ENCODE results near the gene CHCHD3. TPM values are rescaled to one million over a fixed set of nuclear protein-coding genes. Genes with fewer than 3 reads are reported as not detected.
A peak's percentile ranks its signal among the peaks of the same experiment; 100 is the strongest.

CHCHD3 gene
- total RNA-seq (2011; cell fraction: chromatin; rRNA removed; ENCODE audit: low replicate concordance) = 87.4 and 161 TPM in 2 replicates
- total RNA-seq (2011; cell fraction: nucleolus; rRNA removed) = 66.5 and 86.1 TPM in 2 replicates
- 95.3 and 156 TPM in 2 replicates for total RNA-seq (2011; cell fraction: nucleoplasm; rRNA removed)
- total RNA-seq (2014; rRNA removed) (254 and 266 TPM in 2 replicates), total RNA-seq (2014; rRNA removed; fragmentation: Illumina TruSeq; extraction: Trizol) (238 and 252 TPM in 2 replicates), total RNA-seq (2015; rRNA removed; fragmentation: Illumina TruSeq; extraction: Trizol) (230 and 245 TPM in 2 replicates), total RNA-seq (2021) (170 and 177 TPM in 2 replicates), polyA plus RNA-seq (2011; rRNA removed) (204 and 232 TPM in 2 replicates), polyA plus RNA-seq (2014; fragmentation: Illumina TruSeq; extraction: Trizol) (219 and 279 TPM in 2 replicates), polyA plus RNA-seq (2014; fragmentation: Nextera tagmentation; extraction: Ambion mirVana) (100 to 1,000 TPM in 1 of 2 experiments, 10 to 100 TPM in 1; 66.2 to 110 TPM), polyA plus RNA-seq (2014; rRNA removed) (157 and 165 TPM in 2 replicates), polyA minus RNA-seq (2011; rRNA and poly(A)+ RNA removed) (272 and 340 TPM in 2 replicates), Bru-seq, nascent RNA (percentile 92 among the genes with signal in this experiment), BruChase-seq, experiment 1, labeled RNA remaining after a 2-hour chase (percentile 90 among the genes with signal in this experiment), BruChase-seq, experiment 2, labeled RNA remaining after a 6-hour chase (percentile 89 among the genes with signal in this experiment)
- polyA plus RNA-seq (2011; cell fraction: cytosol; rRNA removed) = 61.4 and 114 TPM in 2 replicates
- polyA plus RNA-seq (2011; cell fraction: nucleus; rRNA removed) = 42.6 and 86.9 TPM in 2 replicates
- 158 and 160 TPM in 2 replicates for polyA plus RNA-seq (2012)
- polyA minus RNA-seq (2011; cell fraction: cytosol; rRNA and poly(A)+ RNA removed) = 147 and 159 TPM in 2 replicates
- 90.2 and 142 TPM in 2 replicates for polyA minus RNA-seq (2011; cell fraction: nucleus; rRNA and poly(A)+ RNA removed)
- long read RNA-seq, experiment 1, transcript CHCHD3-201 (8 exons, 1,598 nt) = major isoform, 739 of 876 reads
- long read RNA-seq, experiment 1, transcript CHCHD3-204 (3 exons, 559 nt) = minor isoform, 9 of 876 reads
- long read RNA-seq, experiment 1, partial matches to known transcripts = 10 of 876 reads
- long read RNA-seq, experiment 1, other reads (novel, unspliced or antisense) = 118 of 876 reads
- long read RNA-seq, experiment 2, transcript CHCHD3-201 (8 exons, 1,598 nt) = major isoform, 162 of 260 reads
- long read RNA-seq, experiment 2, partial matches to known transcripts = 39 of 260 reads
- long read RNA-seq, experiment 2, other reads (novel, unspliced or antisense) = 59 of 260 reads
- long read RNA-seq, experiment 3, transcript CHCHD3-201 (8 exons, 1,598 nt) = major isoform, 402 of 451 reads
- long read RNA-seq, experiment 3, partial matches to known transcripts = 9 of 451 reads
- long read RNA-seq, experiment 3, other reads (novel, unspliced or antisense) = 39 of 451 reads

- FAIRE-seq = peak; percentile 98
- Histone ChIP-seq H3K9me3 (replicated peaks; ENCODE audit: control insufficient read depth, insufficient read depth, low read depth, low read length) (no peaks in the 10 kb centered on the region), H3K79me2 (ENCODE audit: control insufficient read depth, insufficient read depth, low read length) (peaks cover 52% of the 10 kb centered on the region)
- peak; percentile 29 for TF ChIP-seq CCNT2 (IDR thresholded peaks at IDR 0.05; ENCODE audit: borderline replicate concordance, extremely low read depth, insufficient read length, low read depth, low read length)
- TF ChIP-seq THAP12 (CRISPR knock-in tag; IDR thresholded peaks at IDR 0.05) = peak; percentile 43; the same call in 1 of the 2 replicates
- TF ChIP-seq TEAD4 (IDR thresholded peaks at IDR 0.05; ENCODE audit: low read length) = peak; percentile 88
- peak; percentile 57; the same call in 1 of the 2 replicates for TF ChIP-seq TEAD4 (CRISPR knock-in tag; IDR thresholded peaks at IDR 0.05; ENCODE audit: borderline replicate concordance)
- peak; percentile 98 for TF ChIP-seq MXI1 (IDR thresholded peaks at IDR 0.05; ENCODE audit: low read depth, low read length)
- peak; percentile 32; the same call in 1 of the 2 replicates for TF ChIP-seq SOX6 (IDR thresholded peaks at IDR 0.05)
- peak; percentile 73; the same call in 1 of the 2 replicates for TF ChIP-seq HDAC8 (tag; IDR thresholded peaks at IDR 0.05)
- no peak for TF ChIP-seq PTRF (tag; IDR thresholded peaks at IDR 0.05)
- peak; percentile 60; the same call in 1 of the 2 replicates for TF ChIP-seq ZNF165 (CRISPR knock-in tag; IDR thresholded peaks at IDR 0.05; ENCODE audit: borderline replicate concordance)
Observed at GRCh38 chr7:133081599-133082389, at the start of gene CHCHD3. TSS of gene CHCHD3 (minus strand) at chr7:133082090. CDS start at chr7:133081937, 153 bp downstream.

More at GRCh38 chr7:133081599-133082389, at the start of gene CHCHD3:
- peak; percentile 98 for ATAC-seq
- peaks cover 24% of the 10 kb centered on the region for H3K36me3 ChIP-seq (ENCODE audit: control insufficient read depth, insufficient read depth, low read length)
- H3K4me3 ChIP-seq = peak within 1 kb of the TSS; percentile 77
- peak within 1 kb of the TSS; percentile 95 for H2AFZ ChIP-seq (ENCODE audit: low read depth, low read length)
- ChIA-PET POLR2A (interaction anchor here (0.6 to 2.0 kb wide), 11 partner anchors 8 to 249 kb away, joined by 3 to 6 read pairs (median 4); no protein-coding TSS in a partner anchor), CTCF (ENCODE audit: low intra/inter-chr PET ratio) (interaction anchor here (0.6 kb wide), 1 partner anchor 10 kb away, joined by 3 read pairs; no protein-coding TSS in a partner anchor)
- peak within 1 kb of the TSS; percentile 86 for H3K4me2 ChIP-seq (ENCODE audit: insufficient read depth, low read length)
- H3K9ac ChIP-seq (ENCODE audit: insufficient read depth in 1 of 2, low read depth in 2 of 2, low read length in 2 of 2) = peak within 1 kb of the TSS; percentile 90 to 96
- peaks cover 15% of the 10 kb centered on the region; the same call in 1 of the 2 replicates for H4K20me1 ChIP-seq (replicated peaks; ENCODE audit: control insufficient read depth, insufficient read depth, low read length)
- WGBS (ENCODE audit: insufficient coverage, low coverage, missing lambda C conversion rate) = 1% methylated on average over 58 of the region's 58 CpGs
- in situ Hi-C loops (cut with MboI) = no loop called here
- peak; percentile 99 to 100 (median 99) for DNase-seq (ENCODE audit: extremely low read depth in 1 of 4, low spot score in 3 of 4)
- H3K27me3 ChIP-seq (ENCODE audit: control insufficient read depth in 2 of 2, insufficient read depth in 2 of 2, low read length in 2 of 2) = peaks cover 8 to 10% of the 10 kb centered on the region in 2 experiments; a peak in 3 of 5 replicates
- H3K27ac ChIP-seq (ENCODE audit: extremely low read depth, low read depth, low read length) = peak within 1 kb of the TSS; percentile 85
- BruUV-seq (replicated peaks) = no TSS peak
- H3K4me1 ChIP-seq (replicated peaks in 1 of 2; ENCODE audit: control insufficient read depth in 2 of 2, insufficient read depth in 2 of 2, low read length in 2 of 2) = peaks cover 7 to 32% of the 10 kb centered on the region in 2 experiments; a peak in 4 of 5 replicates
- intact Hi-C loops (cut with micrococcal nuclease) = no loop called here
- no peaks in the 10 kb centered on the region for H3K9me1 ChIP-seq (ENCODE audit: control insufficient read depth, insufficient read depth, low read length)

All from K562 (cell line).